ENCODE results near the gene SMAD2. TPM values are rescaled to one million over a fixed set of nuclear protein-coding genes. Genes with fewer than 3 reads are reported as not detected.
A peak's percentile ranks its signal among the peaks of the same experiment; 100 is the strongest.

SMAD2 gene
- total RNA-seq, 1 experiment from 2014 or later: 97.0 TPM

DNA sequence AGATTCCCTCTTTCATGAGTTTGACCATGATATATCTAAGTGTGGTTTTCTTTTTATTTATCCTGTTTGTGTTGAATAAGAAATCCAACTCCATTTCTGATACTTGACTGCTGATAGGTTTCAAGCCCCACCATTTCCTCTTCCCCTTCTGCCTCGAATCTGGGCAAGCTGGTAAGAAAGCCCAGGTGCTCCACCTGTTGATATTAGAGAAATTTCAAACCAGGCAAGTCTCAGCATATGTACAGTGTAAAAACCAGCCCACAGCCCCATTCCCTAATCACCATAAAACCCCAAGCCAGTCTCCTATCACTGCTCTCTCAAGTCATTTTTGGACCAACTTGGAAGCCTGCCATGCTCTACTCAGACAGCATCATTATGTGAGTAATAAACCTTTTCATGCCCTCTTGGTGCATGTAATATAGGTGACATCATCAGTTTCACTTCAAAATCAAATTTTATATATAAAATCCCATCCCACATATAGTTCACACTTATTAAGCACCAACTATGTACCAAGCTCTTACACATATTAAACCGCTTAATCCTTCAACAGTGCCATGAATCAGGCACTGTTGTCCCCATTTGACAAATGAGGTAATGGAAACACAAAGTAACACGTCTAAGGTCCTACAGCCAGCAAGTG lies 46.6 kb downstream of the SMAD2 start:
- H3K27me3 ChIP-seq (ENCODE audit: insufficient read depth, low read depth): no peaks in the 10 kb centered on the region
- ChIA-PET CTCF (no interaction called here), POLR2A (ENCODE audit: unreplicated experiment) (no interaction called here)
- H3K27ac ChIP-seq: peak overlapping the region; percentile 58
- no peaks in the 10 kb centered on the region for H3K9me2 ChIP-seq (ENCODE audit: insufficient read depth)
- BruUV-seq (replicated peaks): no TSS peak
- H3K4me2 ChIP-seq: no peak overlapping the region
- H3F3A ChIP-seq (ENCODE audit: insufficient read depth, low read depth): peaks cover 36% of the 10 kb centered on the region
- peaks cover 57% of the 10 kb centered on the region for H3K79me2 ChIP-seq (ENCODE audit: low read depth)
- H3K9me3 ChIP-seq (ENCODE audit: insufficient read depth, low read depth): no peaks in the 10 kb centered on the region
- no peak overlapping the region for H2AFZ ChIP-seq
- H4K20me1 ChIP-seq (ENCODE audit: insufficient read depth): no peaks in the 10 kb centered on the region
- H3K36me3 ChIP-seq (ENCODE audit: low read depth): peaks cover 28% of the 10 kb centered on the region; the same call in 1 of the 2 replicates
- H3K4me1 ChIP-seq (replicated peaks; ENCODE audit: insufficient read depth): peaks cover 46% of the 10 kb centered on the region
- TF ChIP-seq, protein P1, sequence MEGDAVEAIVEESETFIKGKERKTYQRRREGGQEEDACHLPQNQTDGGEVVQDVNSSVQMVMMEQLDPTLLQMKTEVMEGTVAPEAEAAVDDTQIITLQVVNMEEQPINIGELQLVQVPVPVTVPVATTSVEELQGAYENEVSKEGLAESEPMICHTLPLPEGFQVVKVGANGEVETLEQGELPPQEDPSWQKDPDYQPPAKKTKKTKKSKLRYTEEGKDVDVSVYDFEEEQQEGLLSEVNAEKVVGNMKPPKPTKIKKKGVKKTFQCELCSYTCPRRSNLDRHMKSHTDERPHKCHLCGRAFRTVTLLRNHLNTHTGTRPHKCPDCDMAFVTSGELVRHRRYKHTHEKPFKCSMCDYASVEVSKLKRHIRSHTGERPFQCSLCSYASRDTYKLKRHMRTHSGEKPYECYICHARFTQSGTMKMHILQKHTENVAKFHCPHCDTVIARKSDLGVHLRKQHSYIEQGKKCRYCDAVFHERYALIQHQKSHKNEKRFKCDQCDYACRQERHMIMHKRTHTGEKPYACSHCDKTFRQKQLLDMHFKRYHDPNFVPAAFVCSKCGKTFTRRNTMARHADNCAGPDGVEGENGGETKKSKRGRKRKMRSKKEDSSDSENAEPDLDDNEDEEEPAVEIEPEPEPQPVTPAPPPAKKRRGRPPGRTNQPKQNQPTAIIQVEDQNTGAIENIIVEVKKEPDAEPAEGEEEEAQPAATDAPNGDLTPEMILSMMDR (conservative IDR thresholded peaks at IDR 0.05): no peak
- TF ChIP-seq EZH2 (IDR thresholded peaks at IDR 0.05; ENCODE audit: low read depth): no peak
- no peak overlapping the region for H3K4me3 ChIP-seq
- peak in 1 of 2 experiments; percentile 49 for DNase-seq
- intact Hi-C loops (cut with micrococcal nuclease; ENCODE audit: unreplicated experiment): loop anchor here (5.0 kb wide), 1 partner anchor 118 kb away; no protein-coding TSS in a partner anchor

DNA sequence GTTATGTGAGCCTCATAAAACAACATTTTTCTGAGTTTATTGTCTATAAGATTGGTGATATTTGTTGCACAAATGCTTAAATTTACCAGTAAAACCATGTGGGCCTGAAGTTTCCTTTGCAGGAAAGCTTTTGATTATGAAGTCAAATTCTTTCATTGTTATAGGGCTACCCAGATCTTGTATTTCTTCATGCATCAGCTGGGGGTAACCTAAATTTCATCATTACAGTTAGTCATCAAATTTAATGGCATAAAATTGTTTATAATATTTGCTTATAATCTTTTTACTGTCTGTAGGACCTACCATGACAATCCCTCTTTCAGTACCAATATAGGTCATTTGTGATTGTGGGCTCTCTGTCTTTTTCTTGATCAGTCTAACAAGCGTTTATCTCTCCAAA lies 47.8 kb downstream of the SMAD2 start:
- POLR2A ChIA-PET (ENCODE audit: unreplicated experiment): interaction anchor here (0.7 kb wide), 1 partner anchor 91 kb away, joined by 4 read pairs; no protein-coding TSS in a partner anchor
- Histone ChIP-seq H3K9me3 (ENCODE audit: insufficient read depth, low read depth) (no peaks in the 10 kb centered on the region), H3K9me2 (ENCODE audit: insufficient read depth) (no peaks in the 10 kb centered on the region), H3K36me3 (ENCODE audit: low read depth) (peaks cover 24% of the 10 kb centered on the region; the same call in 1 of the 2 replicates), H3K4me2 (peak overlapping the region; percentile 84), H2AFZ (no peak overlapping the region), H3K4me1 (replicated peaks; ENCODE audit: insufficient read depth) (peaks cover 46% of the 10 kb centered on the region), H3K27me3 (ENCODE audit: insufficient read depth, low read depth) (no peaks in the 10 kb centered on the region), H3K79me2 (ENCODE audit: low read depth) (peaks cover 56% of the 10 kb centered on the region), H4K20me1 (ENCODE audit: insufficient read depth) (no peaks in the 10 kb centered on the region), H3F3A (ENCODE audit: insufficient read depth, low read depth) (peaks cover 33% of the 10 kb centered on the region), H3K27ac (peak overlapping the region; percentile 58), H3K4me3 (no peak overlapping the region)
- CTCF ChIA-PET: no interaction called here
- intact Hi-C loops (cut with micrococcal nuclease; ENCODE audit: unreplicated experiment): loop anchor here (5.0 kb wide), 1 partner anchor 120 kb away; no protein-coding TSS in a partner anchor
- DNase-seq: peak in 1 of 2 experiments; percentile 67
- BruUV-seq (replicated peaks): no TSS peak
- TF ChIP-seq, protein P1 (conservative IDR thresholded peaks at IDR 0.05): no peak
- TF ChIP-seq EZH2 (IDR thresholded peaks at IDR 0.05; ENCODE audit: low read depth): no peak

DNA sequence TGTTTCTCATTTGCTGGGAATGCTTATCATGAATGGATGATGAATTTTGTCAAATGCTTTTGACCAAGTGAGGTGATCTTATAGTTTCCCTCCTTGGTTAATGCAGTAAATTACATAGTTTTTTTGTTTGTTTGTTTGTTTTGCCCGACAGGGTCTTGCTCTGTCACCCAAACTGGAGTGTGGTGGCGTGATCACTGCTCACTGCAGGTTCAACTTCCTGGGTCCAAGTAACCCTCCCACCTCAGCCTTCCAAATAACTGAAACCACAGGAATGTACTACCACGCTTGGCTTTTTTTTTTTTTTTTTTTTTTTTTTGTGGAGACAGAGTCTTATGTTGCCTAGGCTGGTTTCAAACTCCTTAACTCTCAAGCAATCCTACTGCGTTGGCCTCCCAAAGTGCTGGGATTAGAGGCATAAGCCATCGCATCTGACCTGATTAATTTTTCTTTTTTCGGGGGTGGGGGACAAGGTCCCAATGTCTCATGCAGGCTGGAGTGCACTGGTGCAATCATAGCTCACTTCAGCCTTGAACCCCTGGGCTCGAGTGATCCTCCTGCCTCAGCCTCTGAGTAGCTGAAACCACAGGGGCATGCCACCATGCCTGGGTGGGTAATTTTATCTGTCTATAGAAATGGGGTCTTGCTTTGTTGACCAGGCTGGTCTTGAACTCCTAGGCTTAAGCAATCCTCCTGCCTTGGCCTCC lies 48.6 kb downstream of the SMAD2 start:
- Histone ChIP-seq H3K79me2 (ENCODE audit: low read depth) (peaks cover 56% of the 10 kb centered on the region), H3K4me3 (peak overlapping the region; percentile 45; the same call in 1 of the 2 replicates), H3K4me1 (replicated peaks; ENCODE audit: insufficient read depth) (peaks cover 46% of the 10 kb centered on the region), H3K9me3 (ENCODE audit: insufficient read depth, low read depth) (no peaks in the 10 kb centered on the region), H3K27ac (peak overlapping the region; percentile 97), H3F3A (ENCODE audit: insufficient read depth, low read depth) (peaks cover 31% of the 10 kb centered on the region), H3K9me2 (ENCODE audit: insufficient read depth) (no peaks in the 10 kb centered on the region), H3K36me3 (ENCODE audit: low read depth) (peaks cover 23% of the 10 kb centered on the region; the same call in 1 of the 2 replicates), H2AFZ (no peak overlapping the region), H3K4me2 (peak overlapping the region; percentile 84), H3K27me3 (ENCODE audit: insufficient read depth, low read depth) (no peaks in the 10 kb centered on the region), H4K20me1 (ENCODE audit: insufficient read depth) (no peaks in the 10 kb centered on the region)
- peak; percentile 61 to 97 for DNase-seq
- ChIA-PET CTCF (no interaction called here), POLR2A (ENCODE audit: unreplicated experiment) (interaction anchor here (0.7 kb wide), 1 partner anchor 92 kb away, joined by 4 read pairs; no protein-coding TSS in a partner anchor)
- TF ChIP-seq, protein P1 (conservative IDR thresholded peaks at IDR 0.05): no peak
- no peak for TF ChIP-seq EZH2 (IDR thresholded peaks at IDR 0.05; ENCODE audit: low read depth)
- intact Hi-C loops (cut with micrococcal nuclease; ENCODE audit: unreplicated experiment): loop anchor here (5.0 kb wide), 1 partner anchor 120 kb away; no protein-coding TSS in a partner anchor
- no TSS peak for BruUV-seq (replicated peaks)
